Measurements from ENCODE around the gene E2F3.

E2F3 gene

DNA sequence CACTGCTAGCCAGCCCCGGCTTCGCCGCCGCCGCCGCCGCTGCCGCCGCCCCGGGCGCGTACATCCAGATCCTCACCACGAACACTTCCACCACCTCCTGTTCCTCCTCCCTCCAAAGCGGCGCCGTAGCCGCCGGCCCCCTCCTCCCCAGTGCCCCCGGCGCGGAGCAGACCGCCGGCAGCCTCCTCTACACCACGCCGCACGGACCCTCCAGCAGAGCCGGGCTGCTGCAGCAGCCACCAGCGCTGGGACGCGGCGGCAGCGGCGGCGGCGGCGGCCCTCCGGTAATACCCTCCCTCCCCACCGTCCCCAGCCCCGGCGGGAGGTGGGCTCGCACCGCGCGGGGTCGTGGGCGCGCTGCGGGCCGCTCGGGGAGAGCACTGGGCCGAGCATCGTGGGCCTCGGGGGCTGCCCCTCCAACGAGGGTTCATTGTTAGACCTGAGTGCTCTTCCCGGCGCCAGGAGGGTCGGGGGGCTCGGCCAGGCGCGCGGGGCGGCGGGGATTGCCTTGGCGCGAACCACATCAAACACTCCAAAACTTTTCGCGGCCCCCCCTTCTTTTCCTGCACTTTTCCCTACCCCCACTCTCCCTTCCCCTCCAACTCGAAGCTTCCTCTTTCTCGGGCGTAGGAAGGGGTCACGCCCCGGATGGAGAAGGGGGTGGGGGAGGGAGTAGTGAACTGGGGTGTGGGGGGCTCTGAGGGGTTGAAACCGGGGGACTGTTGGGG, 827 bp downstream of the E2F3 start:
- DNase-seq = no peak

- DNase-seq = peak; percentile 10
Measured at GRCh38 chr6:20403070-20403765, 1.5 kb downstream of the E2F3 start.

GRCh38 chr6:20403766-20404640, 2.3 kb downstream of the E2F3 start:
- DNase-seq = peak; percentile 4

- peak; percentile 26 for DNase-seq
Measured at GRCh38 chr6:20404641-20405032, 3.0 kb downstream of the E2F3 start.

DNA sequence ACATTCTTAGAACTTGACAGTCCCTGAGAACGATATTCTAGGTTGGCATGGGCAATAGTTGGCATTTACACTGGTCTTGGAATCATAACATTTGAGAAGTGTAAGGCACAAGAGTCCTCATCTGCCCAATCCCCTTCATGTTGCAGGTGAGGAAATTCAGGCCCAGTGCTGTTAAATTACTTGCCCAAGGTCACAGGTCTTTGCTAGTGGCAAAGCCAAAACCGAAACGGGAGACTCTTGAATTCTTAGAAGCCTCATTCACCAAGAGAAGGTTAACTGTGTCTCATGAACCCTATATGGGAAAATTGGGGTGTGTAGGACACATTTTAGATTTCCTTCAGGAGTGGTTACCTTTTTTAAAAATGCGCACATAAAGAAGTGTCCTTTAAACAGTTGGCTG, 7.2 kb downstream of the E2F3 start:
- DNase-seq = no peak

- no peak for DNase-seq
Measured at GRCh38 chr6:20409427-20409971, 7.8 kb downstream of the E2F3 start.

DNA sequence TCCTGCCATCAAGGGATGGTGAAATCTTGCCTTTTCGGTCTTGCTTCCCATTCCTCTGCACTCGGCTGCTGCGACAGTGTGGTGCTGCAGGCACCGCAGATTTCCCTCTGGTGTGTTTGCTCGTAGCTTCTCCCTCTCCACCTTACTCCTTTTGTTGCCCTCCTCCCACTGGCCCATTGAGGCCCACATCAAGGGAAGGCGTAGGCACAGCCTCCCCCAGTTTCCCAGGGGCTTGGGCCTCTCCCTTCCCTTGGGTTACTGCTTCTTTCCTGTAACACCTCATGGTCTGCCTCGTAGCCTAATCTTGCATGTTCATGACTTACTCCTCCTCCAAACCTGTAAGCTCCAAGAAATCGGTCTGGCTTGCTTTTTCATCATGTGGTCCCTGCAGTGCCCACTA, 9.9 kb downstream of the E2F3 start:
- DNase-seq = no peak

DNA sequence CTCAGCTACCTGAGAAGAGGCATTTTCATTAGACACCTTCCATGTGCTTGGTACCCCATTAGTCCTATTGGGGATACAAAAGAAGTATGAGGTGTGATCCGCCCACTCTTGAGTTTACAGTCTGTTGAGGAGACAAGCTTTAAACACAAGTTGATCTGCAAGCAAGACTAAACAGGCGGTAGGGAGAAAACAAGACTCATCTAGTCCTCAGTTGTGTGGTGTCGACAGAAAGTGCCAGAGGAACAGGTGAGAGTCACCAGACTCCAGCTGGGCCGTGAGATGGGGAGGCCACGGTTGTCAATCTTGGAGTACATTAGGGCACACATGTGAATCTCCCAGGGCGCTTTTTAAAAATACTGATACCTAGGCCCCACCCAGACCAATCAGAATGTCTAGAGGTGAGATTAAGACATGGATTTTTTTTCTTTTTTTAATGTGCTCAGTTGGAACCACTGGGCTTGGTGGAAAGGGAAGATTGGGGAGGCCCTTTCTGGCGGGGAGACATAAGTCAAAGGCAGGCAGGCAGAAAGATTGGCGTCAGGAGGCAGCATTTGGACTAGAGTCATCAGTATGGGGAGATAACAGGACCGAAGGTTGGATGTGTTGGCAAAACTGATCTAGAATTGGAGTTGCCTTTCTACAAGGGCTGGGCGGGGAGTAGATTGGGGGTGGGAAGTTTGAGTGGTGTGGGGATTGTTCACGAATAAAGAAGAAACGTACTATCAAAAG, 10.4 kb downstream of the E2F3 start:
- DNase-seq = no peak

DNA sequence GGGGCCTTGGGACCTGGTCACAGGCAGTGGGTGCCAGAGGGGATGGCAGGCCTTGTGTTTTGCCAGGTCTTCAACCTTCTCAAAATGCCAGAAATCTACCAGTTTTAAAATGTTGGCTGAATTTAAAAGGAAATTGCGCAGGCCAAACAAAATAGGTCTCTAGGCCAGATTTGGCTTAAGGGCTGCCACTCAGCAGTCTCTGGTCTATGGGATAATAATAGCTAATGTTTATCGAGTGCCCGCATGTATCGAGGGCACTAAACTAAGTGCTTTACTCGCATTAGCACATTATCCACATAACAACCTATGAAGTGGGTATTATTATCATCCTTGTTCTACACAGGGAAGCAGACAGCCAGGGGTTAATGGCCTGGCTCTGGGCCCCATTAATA, 11.0 kb downstream of the E2F3 start:
- DNase-seq = no peak

GRCh38 chr6:20413826-20414225, 12.1 kb downstream of the E2F3 start:
- DNase-seq = no peak

DNA sequence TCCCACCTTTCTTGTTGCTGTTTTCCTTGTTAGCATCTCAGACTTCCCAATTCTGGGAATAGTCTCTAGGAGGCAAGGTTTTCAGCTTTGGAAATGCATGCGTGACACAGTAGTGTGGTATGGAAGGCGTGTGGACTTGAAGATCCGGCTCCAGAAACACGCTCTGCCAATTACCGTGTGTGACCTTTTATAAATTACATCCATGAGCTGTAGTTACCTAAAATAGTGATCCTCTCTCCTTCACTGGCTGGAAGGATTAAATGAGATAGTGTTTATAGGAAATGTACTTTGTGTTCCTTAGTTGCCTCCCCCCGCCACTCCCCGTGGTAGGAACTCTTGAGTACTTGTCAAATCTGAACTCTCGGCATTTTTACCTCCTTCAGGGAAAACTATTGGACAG, 13.0 kb downstream of the E2F3 start:
- DNase-seq = no peak

GRCh38 chr6:20415304-20415703, 13.6 kb downstream of the E2F3 start:
- DNase-seq = no peak

DNA sequence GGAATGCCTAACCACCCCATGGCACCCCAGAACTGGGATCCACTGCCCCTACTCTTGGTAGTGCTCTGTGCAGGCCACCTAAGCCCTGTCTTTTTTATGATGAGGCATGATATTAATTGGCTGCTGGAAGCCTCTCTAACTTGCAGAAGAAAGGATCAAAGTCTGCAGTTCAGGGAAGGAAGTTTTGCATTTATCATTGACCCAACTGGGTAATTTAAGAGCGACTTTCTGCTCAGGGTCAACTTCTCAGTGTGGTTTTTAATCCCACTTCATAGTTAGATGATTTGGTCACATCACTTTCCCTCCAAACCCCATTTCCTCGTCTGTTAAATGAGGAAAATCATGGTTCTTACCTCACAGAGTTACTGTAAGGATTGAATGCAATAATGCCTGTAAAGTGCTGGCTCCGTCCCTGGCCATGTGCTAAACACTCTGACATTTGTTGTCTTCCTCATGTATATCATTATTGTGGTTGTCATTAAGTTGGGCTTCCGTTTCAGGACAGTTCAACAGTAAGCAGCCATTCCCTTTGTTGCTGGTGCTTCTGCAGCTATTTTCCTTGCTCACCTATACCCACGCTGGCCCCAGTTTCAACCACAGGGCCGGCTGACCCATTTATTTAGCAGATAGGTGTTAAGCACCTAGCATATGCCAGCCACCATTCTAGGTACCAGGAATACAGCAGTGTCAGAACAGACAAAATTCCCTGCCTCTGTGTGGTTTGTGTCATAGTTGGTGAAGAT, 14.2 kb downstream of the E2F3 start:
- no peak for DNase-seq

GRCh38 chr6:20416567-20417345, 15.1 kb downstream of the E2F3 start:
- DNase-seq = no peak

GRCh38 chr6:20417819-20418218, 16.1 kb downstream of the E2F3 start:
- no peak for DNase-seq

- DNase-seq = no peak
Measured at GRCh38 chr6:20426177-20427082, 24.8 kb downstream of the E2F3 start.

- DNase-seq = no peak
Measured at GRCh38 chr6:20427856-20428255, 26.2 kb downstream of the E2F3 start.

DNA sequence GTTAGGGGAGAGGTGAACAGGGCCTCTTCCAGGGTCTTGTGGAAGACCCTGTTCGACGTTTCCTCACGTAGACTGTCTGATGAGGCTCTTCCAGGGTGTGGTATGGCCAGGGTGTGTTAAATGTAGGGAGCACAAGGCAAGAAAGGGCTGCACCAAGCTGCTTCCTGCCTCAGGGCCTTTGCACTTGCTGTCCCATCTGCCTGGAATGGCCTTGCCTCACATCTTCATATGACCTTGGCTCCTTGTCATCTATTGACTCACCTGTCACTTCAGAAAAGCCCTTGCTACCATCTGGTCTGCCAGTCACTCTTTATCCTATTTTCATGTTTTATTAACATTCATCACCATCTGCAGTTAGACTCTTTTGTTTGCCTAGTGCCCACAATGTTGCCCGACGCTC, 31.0 kb downstream of the E2F3 start:
- no peak for DNase-seq

DNA sequence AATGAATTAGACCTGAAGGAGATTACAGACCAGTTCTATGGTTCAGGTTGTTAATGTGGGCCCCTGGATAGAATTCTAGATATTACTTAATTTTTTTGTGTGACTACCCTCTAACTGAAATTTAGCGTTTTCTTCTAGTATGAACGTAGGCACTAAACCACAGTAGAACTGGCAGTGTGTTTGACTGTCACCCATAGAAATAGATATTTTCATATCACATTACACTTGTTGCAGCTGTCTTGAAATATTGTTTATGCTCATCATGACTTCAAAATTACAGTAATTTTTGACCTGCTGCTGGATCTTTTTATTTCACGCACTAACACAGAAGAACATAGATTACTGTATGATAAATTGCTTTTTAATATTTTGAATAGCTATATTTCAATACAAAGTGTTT, 31.6 kb downstream of the E2F3 start:
- no peak for DNase-seq

GRCh38 chr6:20433929-20434328, 32.2 kb downstream of the E2F3 start:
- no peak for DNase-seq

Data from NCI-H2227 treated with DMSO at 0.1 percent for 48 hours (cell line).